RWPE2 (cell line): Measurements from ENCODE around the gene MYO5B.
"Not testable (repeated sequence)": the region's sequence is repeated elsewhere in the genome, so short reads cannot be mapped to it uniquely, and the experiment has no call there.

ENCODE experiments used
- ATAC-seq: fragments of 200-7000 bp; cut with Tn5 transposase; 3 replicates; pipeline ENCODE4 v1.9.1; 2021; ENCODE audit warnings: low read depth
- DNase-seq: peaks from one replicate; pipeline ENCODE4 v3.0.0-alpha.2; 2020; ENCODE audit warnings: low spot score
- H3K27ac ChIP-seq: fragments of 450-650 bp; 2 replicates; pipeline ENCODE4 v1.5.1; 2017; ENCODE audit warnings: mild to moderate bottlenecking; ENCODE audit not compliant: poor library complexity, severe bottlenecking
- H3K27me3 ChIP-seq: fragments of 250-450 bp; sonication (Bioruptor Pico); 2 replicates; pipeline ENCODE4 v1.5.1; 2021; ENCODE audit warnings: mild to moderate bottlenecking, moderate library complexity; ENCODE audit not compliant: insufficient read depth, poor library complexity, severe bottlenecking
- H3K36me3 ChIP-seq: fragments of 250-450 bp; sonication (Bioruptor Pico); 2 replicates; pipeline ENCODE4 v1.5.1; 2020; ENCODE audit warnings: low read depth, mild to moderate bottlenecking, moderate library complexity
- H3K4me1 ChIP-seq: fragments of 250-450 bp; sonication (Bioruptor Pico); 2 replicates; pipeline ENCODE4 v1.5.1; 2021; ENCODE audit warnings: mild to moderate bottlenecking, moderate library complexity; ENCODE audit not compliant: insufficient read depth, poor library complexity, severe bottlenecking
- H3K4me3 ChIP-seq: fragments of 250-450 bp; sonication (Bioruptor Pico); 2 replicates; pipeline ENCODE4 v1.5.1; 2021; ENCODE audit warnings: mild to moderate bottlenecking, moderate library complexity; ENCODE audit not compliant: severe bottlenecking
- H3K9me3 ChIP-seq: fragments of 250-450 bp; sonication (Bioruptor Pico); 2 replicates; pipeline ENCODE4 v1.5.1; 2021; ENCODE audit warnings: mild to moderate bottlenecking, moderate library complexity; ENCODE audit not compliant: severe bottlenecking
- TF ChIP-seq, protein P1 (sequence below): fragments of 450-650 bp; IDR thresholded peaks from one replicate; pipeline ENCODE4 v1.5.1; 2017; ENCODE audit warnings: mild to moderate bottlenecking, moderate library complexity; ENCODE audit not compliant: poor library complexity, severe bottlenecking

Gene MYO5B

DNA sequence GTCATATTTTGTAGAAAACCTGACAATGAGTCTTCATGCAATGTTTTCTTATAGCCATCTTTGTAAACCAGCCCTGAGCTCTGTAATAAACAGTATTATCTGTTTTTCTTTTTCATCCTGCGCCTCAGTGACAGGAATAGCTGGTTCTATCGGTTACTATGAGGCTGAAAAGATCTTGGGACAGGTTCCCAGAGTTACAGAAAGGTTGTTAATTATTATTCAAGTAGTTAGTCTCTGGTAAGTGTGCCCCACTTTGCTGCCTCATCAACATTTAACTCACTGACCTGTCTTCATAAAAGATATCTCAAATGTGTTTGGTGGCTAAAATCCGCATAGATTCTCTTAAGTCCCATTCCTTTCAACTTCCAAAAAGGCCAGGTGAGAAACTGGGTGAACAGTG is 400.2 kb downstream of the MYO5B start:
- DNase-seq: no peak
- H3K9me3 ChIP-seq: no peaks in the 10 kb centered on the region
- peaks cover 15% of the 10 kb centered on the region for H3K36me3 ChIP-seq
- H3K27me3 ChIP-seq: no peaks in the 10 kb centered on the region
- TF ChIP-seq, protein P1, sequence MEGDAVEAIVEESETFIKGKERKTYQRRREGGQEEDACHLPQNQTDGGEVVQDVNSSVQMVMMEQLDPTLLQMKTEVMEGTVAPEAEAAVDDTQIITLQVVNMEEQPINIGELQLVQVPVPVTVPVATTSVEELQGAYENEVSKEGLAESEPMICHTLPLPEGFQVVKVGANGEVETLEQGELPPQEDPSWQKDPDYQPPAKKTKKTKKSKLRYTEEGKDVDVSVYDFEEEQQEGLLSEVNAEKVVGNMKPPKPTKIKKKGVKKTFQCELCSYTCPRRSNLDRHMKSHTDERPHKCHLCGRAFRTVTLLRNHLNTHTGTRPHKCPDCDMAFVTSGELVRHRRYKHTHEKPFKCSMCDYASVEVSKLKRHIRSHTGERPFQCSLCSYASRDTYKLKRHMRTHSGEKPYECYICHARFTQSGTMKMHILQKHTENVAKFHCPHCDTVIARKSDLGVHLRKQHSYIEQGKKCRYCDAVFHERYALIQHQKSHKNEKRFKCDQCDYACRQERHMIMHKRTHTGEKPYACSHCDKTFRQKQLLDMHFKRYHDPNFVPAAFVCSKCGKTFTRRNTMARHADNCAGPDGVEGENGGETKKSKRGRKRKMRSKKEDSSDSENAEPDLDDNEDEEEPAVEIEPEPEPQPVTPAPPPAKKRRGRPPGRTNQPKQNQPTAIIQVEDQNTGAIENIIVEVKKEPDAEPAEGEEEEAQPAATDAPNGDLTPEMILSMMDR: no peak
- no peak overlapping the region for H3K4me3 ChIP-seq
- no peak overlapping the region for H3K27ac ChIP-seq
- no peaks in the 10 kb centered on the region for H3K4me1 ChIP-seq
- no peak for ATAC-seq

DNA sequence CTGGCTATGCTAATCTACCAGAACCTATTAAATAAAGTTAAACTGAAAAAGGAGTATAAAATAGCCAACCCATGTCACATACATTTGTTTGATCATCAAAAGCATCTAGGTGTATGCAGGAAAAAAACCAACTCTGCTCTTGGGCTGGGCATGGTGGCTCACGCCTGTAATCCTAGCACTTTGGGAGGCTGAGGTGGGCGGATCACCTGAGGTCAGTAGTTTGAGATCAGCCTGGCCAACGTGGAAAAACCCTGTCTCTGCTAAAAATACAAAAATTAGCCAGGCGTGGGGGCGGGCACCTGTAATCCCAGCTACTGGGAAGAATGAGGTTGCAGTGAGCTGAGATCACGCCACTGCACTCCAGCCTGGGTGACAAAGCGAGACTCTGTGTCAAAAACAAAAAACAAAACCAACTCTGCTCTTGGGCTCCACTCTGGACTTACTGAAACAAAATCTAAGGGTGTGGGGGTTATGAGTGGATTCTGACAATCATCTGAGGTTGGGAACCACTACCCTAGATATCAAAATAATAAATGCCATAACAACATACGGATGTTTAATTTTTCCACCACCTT is 405.3 kb downstream of the MYO5B start:
- H3K27ac ChIP-seq, H3K4me1 ChIP-seq, DNase-seq, ATAC-seq, H3K27me3 ChIP-seq, H3K9me3 ChIP-seq, H3K4me3 ChIP-seq: not testable (repeated sequence)
- H3K36me3 ChIP-seq: peaks cover 19% of the 10 kb centered on the region

DNA sequence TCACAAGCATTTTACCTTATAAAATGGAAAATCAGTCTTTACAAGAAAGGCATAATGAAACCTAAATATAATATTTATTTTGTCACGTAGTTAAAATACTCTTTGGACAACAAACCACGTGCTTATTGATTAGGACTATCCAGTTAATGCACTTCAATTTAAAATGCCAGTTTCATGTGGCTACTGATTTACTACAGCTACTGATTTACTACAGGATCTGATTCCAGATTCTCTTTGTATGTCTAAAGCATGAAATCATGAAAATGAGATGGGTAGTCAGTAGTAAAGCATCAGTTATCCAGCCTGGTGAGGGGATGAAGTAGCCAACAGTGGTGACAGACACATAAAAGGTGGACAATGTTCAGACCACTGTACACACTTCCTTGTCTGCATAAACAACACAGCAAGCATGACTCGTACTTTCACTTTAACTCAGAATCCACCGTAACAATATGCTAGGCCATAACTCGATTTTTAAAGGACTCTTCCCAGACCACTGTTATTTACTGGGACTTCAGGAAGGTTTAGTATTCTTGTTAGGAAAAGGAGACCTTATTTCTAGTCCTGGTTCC is 406.5 kb downstream of the MYO5B start:
- TF ChIP-seq, protein P1: no peak
- Histone ChIP-seq H3K4me1 (no peaks in the 10 kb centered on the region), H3K4me3 (no peak overlapping the region), H3K9me3 (no peaks in the 10 kb centered on the region), H3K27ac (no peak overlapping the region), H3K36me3 (peaks cover 16% of the 10 kb centered on the region; the same call in 1 of the 2 replicates), H3K27me3 (no peaks in the 10 kb centered on the region)
- DNase-seq (no peak), ATAC-seq (no peak)

DNA sequence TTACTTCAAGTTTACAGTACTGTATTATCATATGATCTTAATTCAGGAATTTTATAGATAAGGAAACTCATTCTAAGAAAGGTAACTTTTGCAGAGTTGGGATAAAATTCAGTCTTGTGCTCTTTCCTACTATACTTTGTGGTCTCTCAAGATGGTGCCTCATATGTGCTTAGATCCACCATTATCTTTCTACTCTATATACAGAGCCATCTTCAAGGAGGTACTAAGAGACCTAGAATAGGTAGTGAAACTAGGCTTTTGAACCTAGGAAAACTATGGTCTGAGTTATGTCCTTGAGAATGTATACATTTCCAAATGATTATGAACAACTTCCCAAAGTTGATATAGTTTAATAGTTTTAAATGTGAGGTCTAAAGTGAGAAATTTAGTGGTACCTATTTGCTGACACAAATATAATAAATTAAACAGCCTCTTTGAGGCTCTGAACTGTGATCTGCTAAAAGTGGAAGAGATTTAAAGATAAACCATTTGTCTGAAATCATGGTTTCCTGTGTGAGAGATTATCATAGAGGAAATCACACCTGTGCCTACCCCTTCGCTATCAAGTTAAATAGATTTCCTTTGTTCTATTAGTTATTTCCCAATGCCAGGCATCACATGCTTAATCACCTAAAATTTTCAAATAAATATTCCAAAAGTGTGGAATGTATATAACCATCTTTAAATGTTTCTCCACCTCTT is 408.8 kb downstream of the MYO5B start:
- Histone ChIP-seq H3K4me1 (no peaks in the 10 kb centered on the region), H3K36me3 (peaks cover 15% of the 10 kb centered on the region; the same call in 1 of the 2 replicates)
- TF ChIP-seq, protein P1: no peak

DNA sequence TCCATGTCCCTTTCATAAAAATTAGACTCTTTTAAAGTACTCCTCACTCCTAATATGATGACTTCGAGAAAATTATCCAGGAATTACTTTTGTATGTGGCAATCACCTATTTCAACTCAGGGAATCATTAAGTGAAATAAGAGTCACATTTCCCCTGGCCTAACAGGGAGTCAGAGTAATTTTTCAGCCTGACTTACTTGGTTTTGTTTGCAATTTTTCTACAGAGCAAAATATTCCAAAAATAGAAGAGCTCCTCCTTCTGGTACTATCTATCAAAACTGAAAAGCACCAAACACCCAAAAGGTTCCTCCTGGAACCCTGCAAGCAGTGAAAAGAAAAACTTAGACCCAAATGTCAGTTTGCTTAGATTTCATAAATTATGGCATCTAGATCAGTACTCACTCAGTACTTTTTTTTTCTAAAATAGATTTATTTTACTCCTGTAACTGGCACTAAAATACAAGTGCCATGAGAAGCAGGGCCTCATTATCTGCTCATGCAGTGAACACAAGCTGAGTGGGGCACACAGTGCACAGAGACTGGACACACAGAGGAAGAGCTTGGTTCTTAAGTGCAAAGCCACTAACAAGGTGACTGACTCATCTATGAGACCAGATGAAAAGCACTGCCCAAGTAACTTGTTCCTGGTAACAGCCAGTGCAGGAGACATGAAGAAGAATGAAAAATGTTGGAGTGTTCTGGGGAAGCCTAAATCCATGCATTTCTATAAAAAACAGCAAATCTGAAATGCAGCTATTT is 410.3 kb downstream of the MYO5B start:
- TF ChIP-seq, protein P1: peak; percentile 48
- Histone ChIP-seq H3K9me3 (no peaks in the 10 kb centered on the region), H3K36me3 (peaks cover 7% of the 10 kb centered on the region; the same call in 1 of the 2 replicates), H3K4me1 (no peaks in the 10 kb centered on the region), H3K27me3 (no peaks in the 10 kb centered on the region), H3K27ac (no peak overlapping the region), H3K4me3 (no peak overlapping the region)
- ATAC-seq (peak; percentile 35; the same call in 1 of the 3 replicates), DNase-seq (no peak)

More for the DNA sequence above, 408.8 kb downstream of the MYO5B start:
- Histone ChIP-seq H3K9me3 (no peaks in the 10 kb centered on the region), H3K27me3 (no peaks in the 10 kb centered on the region), H3K4me3 (no peak overlapping the region), H3K27ac (no peak overlapping the region)
- no peak for DNase-seq
- no peak for ATAC-seq

DNA sequence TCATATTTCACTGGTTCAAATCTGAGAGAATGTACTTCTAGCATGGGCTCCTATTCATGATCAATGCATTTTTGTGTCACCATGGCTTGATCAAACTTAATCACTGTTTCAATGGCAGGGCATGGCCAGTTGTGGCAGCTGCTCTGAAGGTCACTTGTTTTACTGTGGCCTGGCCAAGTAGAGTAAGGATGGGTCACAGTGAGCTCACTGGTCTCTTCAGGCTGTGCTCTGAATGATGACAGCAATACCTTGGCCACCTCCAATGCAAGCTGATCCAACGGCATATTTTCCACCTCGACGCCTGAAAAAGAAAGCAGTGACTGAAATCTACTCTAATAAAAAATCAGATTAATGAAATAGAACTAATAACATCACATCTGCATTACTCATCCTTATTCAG is 411.3 kb downstream of the MYO5B start:
- H3K4me3 ChIP-seq, H3K36me3 ChIP-seq, H3K27ac ChIP-seq, H3K4me1 ChIP-seq, H3K9me3 ChIP-seq, H3K27me3 ChIP-seq, ATAC-seq, DNase-seq: not testable (repeated sequence)
